Suprapubic skin (tissue), 4 donors: ENCODE data around the gene L1CAM.

Experiments
- EP300 ChIP-seq: sonication (generic); formaldehyde crosslinking; IDR thresholded peaks from one replicate; pipeline ENCODE4 v1.6.1; 2017; ENCODE audit warnings: antibody characterized with exemption
- POLR2A ChIP-seq, 2 donors: fragments of 450-650 bp; IDR thresholded peaks; one replicate each; pipeline ENCODE4 v1.6.1; 2017; ENCODE audit warnings: antibody characterized with exemption in 2 of 2, mild to moderate bottlenecking in 2 of 2, moderate library complexity in 2 of 2
- POLR2AphosphoS5 ChIP-seq, 3 donors: sonication (generic); formaldehyde crosslinking; IDR thresholded peaks; one replicate each; pipeline ENCODE4 v1.6.1; 2017; ENCODE audit warnings: antibody characterized with exemption in 3 of 3
- TF ChIP-seq, protein P1 (sequence below), 2 donors: fragments of 200-600 bp in 1 of 2; fragments of 450-650 bp in 1 of 2; sonication (generic) in 1 of 2; IDR thresholded peaks; one replicate each; pipeline ENCODE4 v1.5.1; 2016 to 2019; ENCODE audit warnings: antibody characterized with exemption in 2 of 2, mild to moderate bottlenecking in 1 of 2, moderate library complexity in 1 of 2

DNA sequence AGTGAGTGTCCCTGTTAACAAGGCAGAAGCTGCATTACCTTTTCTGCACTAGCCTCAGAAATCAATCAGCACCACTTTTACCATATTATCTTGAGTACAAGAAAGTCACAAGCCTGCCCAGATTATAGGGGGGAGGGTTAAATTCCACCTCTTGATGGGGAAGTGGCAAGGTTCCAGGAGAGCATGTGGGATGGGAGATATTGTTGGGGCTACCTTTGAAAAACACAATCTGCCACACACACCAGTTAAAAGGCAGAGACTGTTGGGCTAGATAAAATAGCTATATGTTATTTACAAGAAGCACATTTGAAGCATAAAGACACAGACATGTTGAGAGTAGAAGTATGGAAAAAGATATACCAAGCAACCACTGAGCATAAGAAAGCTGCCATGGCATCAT, 11.9 kb upstream of the L1CAM start:
- TF ChIP-seq, protein P1, sequence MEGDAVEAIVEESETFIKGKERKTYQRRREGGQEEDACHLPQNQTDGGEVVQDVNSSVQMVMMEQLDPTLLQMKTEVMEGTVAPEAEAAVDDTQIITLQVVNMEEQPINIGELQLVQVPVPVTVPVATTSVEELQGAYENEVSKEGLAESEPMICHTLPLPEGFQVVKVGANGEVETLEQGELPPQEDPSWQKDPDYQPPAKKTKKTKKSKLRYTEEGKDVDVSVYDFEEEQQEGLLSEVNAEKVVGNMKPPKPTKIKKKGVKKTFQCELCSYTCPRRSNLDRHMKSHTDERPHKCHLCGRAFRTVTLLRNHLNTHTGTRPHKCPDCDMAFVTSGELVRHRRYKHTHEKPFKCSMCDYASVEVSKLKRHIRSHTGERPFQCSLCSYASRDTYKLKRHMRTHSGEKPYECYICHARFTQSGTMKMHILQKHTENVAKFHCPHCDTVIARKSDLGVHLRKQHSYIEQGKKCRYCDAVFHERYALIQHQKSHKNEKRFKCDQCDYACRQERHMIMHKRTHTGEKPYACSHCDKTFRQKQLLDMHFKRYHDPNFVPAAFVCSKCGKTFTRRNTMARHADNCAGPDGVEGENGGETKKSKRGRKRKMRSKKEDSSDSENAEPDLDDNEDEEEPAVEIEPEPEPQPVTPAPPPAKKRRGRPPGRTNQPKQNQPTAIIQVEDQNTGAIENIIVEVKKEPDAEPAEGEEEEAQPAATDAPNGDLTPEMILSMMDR (IDR thresholded peaks at IDR 0.05) = no peak
- TF ChIP-seq EP300 (no peak), POLR2A (IDR thresholded peaks at IDR 0.05) (no peak), POLR2AphosphoS5 (IDR thresholded peaks at IDR 0.05) (no peak)
